Measurements from ENCODE around the gene BTN2A1. TPM values are rescaled to one million over a fixed set of nuclear protein-coding genes. Genes with fewer than 3 reads are reported as not detected.

Gene BTN2A1
- total and polyA plus RNA-seq, 2 donors from 2014 or later: 15.6 to 19.1 TPM

- DNase-seq (no peak), FAIRE-seq (no peak)
- no peak within 1 kb of the TSS for H3K9ac ChIP-seq (ENCODE audit: low read length in 3 of 3)
- intact Hi-C loops (cut with DNase I): no loop called here
- H3K27ac ChIP-seq (ENCODE audit: low read depth in 2 of 2, low read length in 2 of 2): no peak within 1 kb of the TSS
- TF ChIP-seq, protein P1, sequence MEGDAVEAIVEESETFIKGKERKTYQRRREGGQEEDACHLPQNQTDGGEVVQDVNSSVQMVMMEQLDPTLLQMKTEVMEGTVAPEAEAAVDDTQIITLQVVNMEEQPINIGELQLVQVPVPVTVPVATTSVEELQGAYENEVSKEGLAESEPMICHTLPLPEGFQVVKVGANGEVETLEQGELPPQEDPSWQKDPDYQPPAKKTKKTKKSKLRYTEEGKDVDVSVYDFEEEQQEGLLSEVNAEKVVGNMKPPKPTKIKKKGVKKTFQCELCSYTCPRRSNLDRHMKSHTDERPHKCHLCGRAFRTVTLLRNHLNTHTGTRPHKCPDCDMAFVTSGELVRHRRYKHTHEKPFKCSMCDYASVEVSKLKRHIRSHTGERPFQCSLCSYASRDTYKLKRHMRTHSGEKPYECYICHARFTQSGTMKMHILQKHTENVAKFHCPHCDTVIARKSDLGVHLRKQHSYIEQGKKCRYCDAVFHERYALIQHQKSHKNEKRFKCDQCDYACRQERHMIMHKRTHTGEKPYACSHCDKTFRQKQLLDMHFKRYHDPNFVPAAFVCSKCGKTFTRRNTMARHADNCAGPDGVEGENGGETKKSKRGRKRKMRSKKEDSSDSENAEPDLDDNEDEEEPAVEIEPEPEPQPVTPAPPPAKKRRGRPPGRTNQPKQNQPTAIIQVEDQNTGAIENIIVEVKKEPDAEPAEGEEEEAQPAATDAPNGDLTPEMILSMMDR (IDR thresholded peaks at IDR 0.05; ENCODE audit: borderline replicate concordance, extremely low read depth, insufficient read depth): no peak
- no peaks in the 10 kb centered on the region for H3K9me3 ChIP-seq (ENCODE audit: control insufficient read depth in 2 of 3, insufficient read depth in 1 of 3, low read length in 3 of 3)
- peaks cover 11% of the 10 kb centered on the region for H3K27me3 ChIP-seq (ENCODE audit: control insufficient read depth, insufficient read depth, low read length)
- H3K36me3 ChIP-seq (ENCODE audit: control insufficient read depth in 2 of 3, insufficient read depth in 3 of 3, low read length in 3 of 3): no peaks in the 10 kb centered on the region
- H3K4me3 ChIP-seq (ENCODE audit: low read length in 3 of 3): no peak within 1 kb of the TSS
- peaks cover 0 to 5% (median 0%) of the 10 kb centered on the region in 3 donors for H3K4me1 ChIP-seq (ENCODE audit: control insufficient read depth in 2 of 3, insufficient read depth in 2 of 3, low read depth in 1 of 3, low read length in 3 of 3)
These were observed 42.3 kb downstream of the BTN2A1 start, which contains the start of gene BTN1A1 for GRCh38 chr6:26500102-26500501. BTN1A1 (plus strand) TSS chr6:26500303; CDS start chr6:26501287, 984 bp downstream.

DNA sequence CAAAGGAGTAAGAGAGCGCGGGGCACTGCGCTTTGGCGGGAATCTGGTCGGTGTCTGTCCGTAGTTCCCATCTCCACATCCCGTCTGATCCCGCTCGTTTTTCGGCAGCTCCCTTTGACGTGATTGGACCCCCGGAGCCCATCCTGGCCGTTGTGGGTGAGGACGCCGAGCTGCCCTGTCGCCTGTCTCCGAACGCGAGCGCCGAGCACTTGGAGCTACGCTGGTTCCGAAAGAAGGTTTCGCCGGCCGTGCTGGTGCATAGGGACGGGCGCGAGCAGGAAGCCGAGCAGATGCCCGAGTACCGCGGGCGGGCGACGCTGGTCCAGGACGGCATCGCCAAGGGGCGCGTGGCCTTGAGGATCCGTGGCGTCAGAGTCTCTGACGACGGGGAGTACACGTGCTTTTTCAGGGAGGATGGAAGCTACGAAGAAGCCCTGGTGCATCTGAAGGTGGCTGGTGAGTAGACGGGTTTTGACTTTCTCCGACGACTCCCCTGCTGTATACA, 43.8 kb downstream of the BTN2A1 start:
- H3K9ac ChIP-seq (ENCODE audit: low read length in 3 of 3): peak overlapping the region in 1 of 3 donors; percentile 28
- H3K36me3 ChIP-seq (ENCODE audit: control insufficient read depth in 2 of 3, insufficient read depth in 3 of 3, low read length in 3 of 3): no peaks in the 10 kb centered on the region
- intact Hi-C loops (cut with DNase I): no loop called here
- no peaks in the 10 kb centered on the region for H3K9me3 ChIP-seq (ENCODE audit: control insufficient read depth in 2 of 3, insufficient read depth in 1 of 3, low read length in 3 of 3)
- H3K4me3 ChIP-seq (ENCODE audit: low read length in 3 of 3): peak overlapping the region; percentile 39 to 47 (median 40)
- H3K27me3 ChIP-seq (ENCODE audit: control insufficient read depth, insufficient read depth, low read length): peaks cover 11% of the 10 kb centered on the region
- DNase-seq (peak; percentile 39 to 77 (median 55)), FAIRE-seq (no peak)
- H3K27ac ChIP-seq (ENCODE audit: low read depth in 2 of 2, low read length in 2 of 2): no peak overlapping the region
- peaks cover 0 to 5% (median 0%) of the 10 kb centered on the region in 3 donors for H3K4me1 ChIP-seq (ENCODE audit: control insufficient read depth in 2 of 3, insufficient read depth in 2 of 3, low read depth in 1 of 3, low read length in 3 of 3)
- TF ChIP-seq, protein P1 (IDR thresholded peaks at IDR 0.05; ENCODE audit: borderline replicate concordance, extremely low read depth, insufficient read depth): no peak

DNA sequence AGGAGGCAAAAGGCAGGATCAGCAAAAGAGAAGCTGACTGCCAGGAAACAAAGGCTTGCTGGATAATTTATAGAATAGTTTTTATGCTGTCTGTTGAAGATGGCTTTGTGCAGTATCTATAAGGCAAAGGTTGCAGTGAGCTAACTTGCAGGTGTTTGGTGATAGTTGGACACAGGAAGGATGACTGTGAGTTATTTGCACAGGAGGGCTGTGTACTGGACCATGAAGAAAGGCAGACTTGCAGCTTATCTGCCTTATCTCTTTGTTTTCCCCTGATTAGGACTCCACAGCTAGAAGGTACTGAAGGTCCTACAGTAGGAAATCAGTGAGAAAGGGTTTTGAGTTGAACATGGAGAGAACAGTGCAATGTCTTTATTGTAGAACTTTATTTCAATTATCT, 44.4 kb downstream of the BTN2A1 start:
- no peak for FAIRE-seq
- TF ChIP-seq, protein P1 (IDR thresholded peaks at IDR 0.05; ENCODE audit: borderline replicate concordance, extremely low read depth, insufficient read depth): no peak

More for the DNA sequence above, 44.4 kb downstream of the BTN2A1 start:
- H3K36me3 ChIP-seq (ENCODE audit: control insufficient read depth in 2 of 3, insufficient read depth in 3 of 3, low read length in 3 of 3): no peaks in the 10 kb centered on the region
- peak overlapping the region in 1 of 3 donors; percentile 40 for H3K4me3 ChIP-seq (ENCODE audit: low read length in 3 of 3)
- H3K4me1 ChIP-seq (ENCODE audit: control insufficient read depth in 2 of 3, insufficient read depth in 2 of 3, low read depth in 1 of 3, low read length in 3 of 3): peaks cover 0 to 5% (median 0%) of the 10 kb centered on the region in 3 donors
- intact Hi-C loops (cut with DNase I): no loop called here
- peaks cover 11% of the 10 kb centered on the region for H3K27me3 ChIP-seq (ENCODE audit: control insufficient read depth, insufficient read depth, low read length)
- H3K27ac ChIP-seq (ENCODE audit: low read depth in 2 of 2, low read length in 2 of 2): no peak overlapping the region
- no peak overlapping the region for H3K9ac ChIP-seq (ENCODE audit: low read length in 3 of 3)
- peak in 3 of 5 donors; percentile 11 to 53 (median 48) for DNase-seq
- H3K9me3 ChIP-seq (ENCODE audit: control insufficient read depth in 2 of 3, insufficient read depth in 1 of 3, low read length in 3 of 3): no peaks in the 10 kb centered on the region
